ENCODE measurements around the gene FAM210B. TPM values are rescaled to one million over a fixed set of nuclear protein-coding genes. Genes with fewer than 3 reads are reported as not detected.

Gene FAM210B
- total and polyA plus RNA-seq, 8 donors, result 11.3 to 42.6 (median 30.4) TPM

DNA sequence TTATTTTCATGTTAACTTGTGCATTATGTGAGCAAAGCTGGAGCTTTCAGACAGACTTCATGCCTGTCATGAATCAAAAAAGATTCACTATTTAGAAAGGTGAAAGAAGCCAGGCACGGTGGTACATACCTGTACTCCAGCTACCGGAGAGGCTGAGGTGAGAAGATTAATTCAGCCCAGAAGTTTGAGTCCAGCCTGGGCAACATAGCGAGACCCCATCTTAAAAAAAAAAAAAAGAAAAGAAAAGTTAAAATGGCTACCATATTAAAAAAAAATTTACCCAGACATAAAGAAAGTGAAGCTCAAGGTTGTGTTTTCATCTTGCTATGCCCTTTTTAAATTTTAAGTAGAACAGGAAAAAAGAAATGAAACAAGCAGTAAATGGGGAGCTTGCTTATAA, 54.2 kb downstream of the FAM210B start:
- WGBS, 5 donors, result 90 to 98% (median 95%) methylated on average over 3 of the region's 3 CpGs
- peak overlapping the region in 1 of 4 donors; percentile 19 for H3K4me3 ChIP-seq
- intact Hi-C loops (cut with DNase I; ENCODE audit: low total_unique reads), result no loop called here
- TF ChIP-seq POLR2AphosphoS5 (IDR thresholded peaks at IDR 0.05) (no peak), POLR2A (IDR thresholded peaks at IDR 0.05) (no peak), EP300 (IDR thresholded peaks at IDR 0.05) (no peak)
- TF ChIP-seq, protein P1, sequence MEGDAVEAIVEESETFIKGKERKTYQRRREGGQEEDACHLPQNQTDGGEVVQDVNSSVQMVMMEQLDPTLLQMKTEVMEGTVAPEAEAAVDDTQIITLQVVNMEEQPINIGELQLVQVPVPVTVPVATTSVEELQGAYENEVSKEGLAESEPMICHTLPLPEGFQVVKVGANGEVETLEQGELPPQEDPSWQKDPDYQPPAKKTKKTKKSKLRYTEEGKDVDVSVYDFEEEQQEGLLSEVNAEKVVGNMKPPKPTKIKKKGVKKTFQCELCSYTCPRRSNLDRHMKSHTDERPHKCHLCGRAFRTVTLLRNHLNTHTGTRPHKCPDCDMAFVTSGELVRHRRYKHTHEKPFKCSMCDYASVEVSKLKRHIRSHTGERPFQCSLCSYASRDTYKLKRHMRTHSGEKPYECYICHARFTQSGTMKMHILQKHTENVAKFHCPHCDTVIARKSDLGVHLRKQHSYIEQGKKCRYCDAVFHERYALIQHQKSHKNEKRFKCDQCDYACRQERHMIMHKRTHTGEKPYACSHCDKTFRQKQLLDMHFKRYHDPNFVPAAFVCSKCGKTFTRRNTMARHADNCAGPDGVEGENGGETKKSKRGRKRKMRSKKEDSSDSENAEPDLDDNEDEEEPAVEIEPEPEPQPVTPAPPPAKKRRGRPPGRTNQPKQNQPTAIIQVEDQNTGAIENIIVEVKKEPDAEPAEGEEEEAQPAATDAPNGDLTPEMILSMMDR (IDR thresholded peaks at IDR 0.05), result no peak
- no peaks in the 10 kb centered on the region for H3K9me3 ChIP-seq
- peak overlapping the region in 4 of 5 donors; percentile 66 to 76 (median 74) for H3K27ac ChIP-seq
- H3K4me1 ChIP-seq, result peaks cover 0 to 21% (median 5%) of the 10 kb centered on the region in 4 donors
- no peak for DNase-seq
- no peaks in the 10 kb centered on the region for H3K27me3 ChIP-seq
- peaks cover 2 to 31% (median 13%) of the 10 kb centered on the region in 4 donors for H3K36me3 ChIP-seq

DNA sequence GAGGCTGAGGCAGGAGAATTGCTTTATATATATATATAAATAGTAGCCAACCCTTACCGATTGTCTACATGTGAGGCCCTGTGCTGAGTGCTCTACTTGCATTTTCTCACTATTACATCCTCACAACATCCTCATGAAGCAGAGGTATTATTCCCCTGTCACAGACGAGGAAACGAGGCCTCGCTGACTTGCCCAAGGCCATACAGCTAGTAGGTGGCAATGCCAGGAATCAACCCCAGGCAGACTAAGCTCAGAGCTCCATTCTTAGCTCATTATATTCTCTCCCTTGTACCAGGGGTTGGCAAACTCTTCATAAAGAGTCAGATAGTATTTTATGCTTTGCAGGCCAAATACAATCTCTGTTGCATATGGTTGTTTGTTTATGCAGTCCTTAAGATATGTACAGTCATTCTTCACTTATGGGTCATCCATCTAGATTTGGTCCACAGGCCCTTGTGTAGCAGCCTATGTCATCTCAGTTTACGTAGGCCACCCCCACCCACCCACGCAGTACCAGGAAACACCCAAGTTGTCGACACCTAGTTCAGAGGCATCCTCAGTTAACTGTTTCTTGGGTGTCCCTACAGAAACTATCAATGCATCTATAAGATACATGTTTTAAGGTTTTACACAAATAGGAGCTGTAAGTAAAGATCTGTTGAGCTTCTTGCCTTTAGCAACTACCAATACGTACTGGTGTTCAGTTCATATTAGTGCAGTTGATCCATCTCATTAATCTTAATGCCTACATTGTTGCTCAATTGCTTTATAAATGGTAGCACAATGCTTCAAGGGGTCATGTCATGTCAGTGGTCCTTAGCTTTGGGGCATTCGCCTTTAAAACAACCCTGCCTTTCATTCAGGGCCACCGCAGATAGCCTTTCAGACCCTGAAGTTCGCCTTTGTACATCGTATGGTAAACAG, 56.3 kb downstream of the FAM210B start:
- 83 to 88% (median 84%) methylated on average over 12 of the region's 12 CpGs for WGBS, 5 donors
- H3K4me3 ChIP-seq, result no peak overlapping the region
- TF ChIP-seq EP300 (IDR thresholded peaks at IDR 0.05), result no peak
- TF ChIP-seq, protein P1 (IDR thresholded peaks at IDR 0.05), result no peak
- no peak for TF ChIP-seq POLR2AphosphoS5 (IDR thresholded peaks at IDR 0.05)
- no peak for TF ChIP-seq POLR2A (IDR thresholded peaks at IDR 0.05)

DNA sequence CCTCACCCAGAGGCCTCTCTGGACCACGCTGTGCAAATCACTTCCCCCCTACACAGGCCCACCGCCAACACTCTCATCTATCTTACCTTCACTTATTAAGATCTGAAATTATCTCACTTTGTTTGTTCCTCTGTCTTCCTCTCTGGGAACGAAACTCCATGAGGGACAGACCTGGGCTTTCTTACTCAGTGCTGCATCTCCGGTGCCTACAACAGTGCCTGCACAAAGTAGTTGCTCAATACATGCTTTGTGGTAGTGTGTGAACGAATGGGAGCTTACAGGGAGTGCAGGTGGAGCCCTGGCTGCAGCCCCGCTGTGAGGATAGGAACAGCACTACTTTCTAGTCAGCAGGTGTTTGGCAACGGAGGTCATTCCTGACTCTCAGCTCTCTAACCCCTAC, 58.6 kb downstream of the FAM210B start:
- intact Hi-C loops (cut with DNase I; ENCODE audit: low total_unique reads), result no loop called here
- Histone ChIP-seq H3K4me1 (peaks cover 0 to 15% (median 0%) of the 10 kb centered on the region in 4 donors), H3K27ac (peak overlapping the region in 2 of 5 donors; percentile 60 to 71), H3K9me3 (no peaks in the 10 kb centered on the region), H3K36me3 (peaks cover 0 to 13% (median 0%) of the 10 kb centered on the region in 4 donors), H3K4me3 (no peak overlapping the region), H3K27me3 (no peaks in the 10 kb centered on the region)
- 83 to 96% (median 89%) methylated on average over 7 of the region's 7 CpGs for WGBS, 5 donors
- DNase-seq, result no peak
- TF ChIP-seq POLR2A (IDR thresholded peaks at IDR 0.05) (no peak), EP300 (IDR thresholded peaks at IDR 0.05) (no peak)
- TF ChIP-seq, protein P1 (IDR thresholded peaks at IDR 0.05), result no peak

More for the DNA sequence above, 56.3 kb downstream of the FAM210B start:
- H3K27ac ChIP-seq, result no peak overlapping the region
- H3K4me1 ChIP-seq, result peaks cover 0 to 16% (median 3%) of the 10 kb centered on the region in 4 donors
- H3K9me3 ChIP-seq, result no peaks in the 10 kb centered on the region
- DNase-seq, result no peak
- intact Hi-C loops (cut with DNase I; ENCODE audit: low total_unique reads), result no loop called here
- H3K36me3 ChIP-seq, result peaks cover 0 to 15% (median 2%) of the 10 kb centered on the region in 4 donors
- no peaks in the 10 kb centered on the region for H3K27me3 ChIP-seq

DNA sequence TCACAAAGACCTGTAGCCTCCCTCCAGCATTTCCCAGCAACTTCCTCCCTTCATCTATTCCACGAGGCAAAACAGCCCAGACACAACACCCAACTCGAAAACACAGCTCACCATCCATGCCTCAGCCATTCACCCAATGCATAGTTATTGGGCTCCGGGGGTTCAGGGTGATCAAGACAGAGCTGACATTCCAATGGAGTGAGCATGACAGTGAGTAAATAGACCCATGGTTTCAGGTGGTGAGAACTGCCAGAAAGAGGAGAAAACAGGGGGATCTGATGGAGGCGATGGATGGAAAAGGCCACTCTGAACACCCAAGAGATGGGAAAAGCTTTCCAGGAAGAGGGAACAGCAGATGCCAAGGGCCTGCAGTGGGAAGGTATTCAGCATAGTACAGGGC, 59.1 kb downstream of the FAM210B start:
- H3K27me3 ChIP-seq, result no peaks in the 10 kb centered on the region
- no peak for DNase-seq
- intact Hi-C loops (cut with DNase I; ENCODE audit: low total_unique reads), result no loop called here
- WGBS, 5 donors, result 81 to 93% (median 89%) methylated on average over 4 of the region's 4 CpGs
- peak overlapping the region; percentile 11 to 79 (median 60) for H3K27ac ChIP-seq
- peaks cover 0 to 9% (median 0%) of the 10 kb centered on the region in 4 donors for H3K36me3 ChIP-seq
- peaks cover 0 to 16% (median 0%) of the 10 kb centered on the region in 4 donors for H3K4me1 ChIP-seq
- no peak overlapping the region for H3K4me3 ChIP-seq
- no peaks in the 10 kb centered on the region for H3K9me3 ChIP-seq
- TF ChIP-seq, protein P1 (IDR thresholded peaks at IDR 0.05), result no peak
- no peak for TF ChIP-seq POLR2A (IDR thresholded peaks at IDR 0.05)
- TF ChIP-seq EP300 (IDR thresholded peaks at IDR 0.05), result no peak

Other genes with a start within 250 kb of the FAM210B start
- not detected for gene MC3R, start 110.2 kb upstream of the FAM210B start, total RNA-seq
- gene MC3R, start 110.2 kb upstream of the FAM210B start, polyA plus RNA-seq, result not detected
- 10 to 100 TPM in 2 of 5 donors, 1 to 10 TPM in 2, under 1 TPM in 1; 0.45 to 27.7 (median 7.0) TPM for gene AURKA, start 33.2 kb downstream of the FAM210B start, total RNA-seq
- 1 to 10 TPM; 5.1 to 8.3 (median 6.7) TPM for gene AURKA, start 33.2 kb downstream of the FAM210B start, polyA plus RNA-seq
- 10 to 100 TPM in 4 of 5 donors, 1 to 10 TPM in 1; 9.3 to 86.2 (median 23.9) TPM for gene CSTF1, start 33.7 kb downstream of the FAM210B start, total RNA-seq
- gene CSTF1, start 33.7 kb downstream of the FAM210B start, polyA plus RNA-seq, result 10 to 100 TPM in 1 of 3 donors, 1 to 10 TPM in 2; 7.1 to 12.8 (median 8.7) TPM
- 1 to 10 TPM in 3 of 5 donors, under 1 TPM in 1, not detected in 1; 0.45 to 8.2 (median 4.2) TPM for gene CASS4, start 53.3 kb downstream of the FAM210B start, total RNA-seq
- 1 to 10 TPM in 1 of 3 donors, under 1 TPM in 2; 0.23 to 1.6 (median 0.76) TPM for gene CASS4, start 53.3 kb downstream of the FAM210B start, polyA plus RNA-seq
- gene RTF2, start 109.7 kb downstream of the FAM210B start, total RNA-seq, result 10 to 100 TPM in 3 of 5 donors, 1 to 10 TPM in 2; 5.5 to 62.5 (median 32.9) TPM
- gene RTF2, start 109.7 kb downstream of the FAM210B start, polyA plus RNA-seq, result 10 to 100 TPM; 58.5 to 87.5 (median 62.9) TPM
- under 1 TPM in 1 of 5 donors, not detected in 4; 0.73 TPM for gene FAM209A, start 165.8 kb downstream of the FAM210B start, total RNA-seq
- gene FAM209A, start 165.8 kb downstream of the FAM210B start, polyA plus RNA-seq, result under 1 TPM in 2 of 3 donors, not detected in 1; 0.38 to 0.44 TPM
- not detected for gene FAM209B, start 174.3 kb downstream of the FAM210B start, total RNA-seq
- under 1 TPM in 2 of 3 donors, not detected in 1; 0.75 to 0.78 TPM for gene FAM209B, start 174.3 kb downstream of the FAM210B start, polyA plus RNA-seq

Measured in stomach (tissue), 9 donors.